Left colon (tissue), 2 donors: Measurements from ENCODE around the gene MRPL40. TPM values are rescaled to one million over a fixed set of nuclear protein-coding genes. Genes with fewer than 3 reads are reported as not detected.

Experiments
- ATAC-seq: fragments of 200-7000 bp; cut with Tn5 transposase; one replicate; pipeline ENCODE4 v1.9.1; 2020; ENCODE audit warnings: mild to moderate bottlenecking, moderate library complexity
- DNase-seq, 2 donors: peaks; one replicate each; pipeline ENCODE4 v3.0.0-alpha.2; 2020
- intact Hi-C, 2 donors: fragments of 100-400 bp; cut with DNase I in 1 of 2; cut with micrococcal nuclease in 1 of 2; formaldehyde crosslinking; loops; one replicate each; pipeline versions ENCODE4 v1.11.2 to v1.14.0; 2022; cut with DNase I, micrococcal nuclease
- total RNA-seq, 2 donors: library from RNA; stranded (reverse); fragmentation: NEBNext Ultra II Directional; extraction: Animal tissue kit (Norgen Biotek cat#: 25700); gene quantifications; one replicate each; pipeline ENCODE4 v1.2.1, GENCODE V29; 2021
- donor health status: DM: no; HTN: no; CAD: no.
- donor health status: DM: yes; HTN: yes; CAD: no.

Gene MRPL40
- total RNA-seq, 2 donors from 2014 or later: 16.6 to 20.1 TPM

DNA sequence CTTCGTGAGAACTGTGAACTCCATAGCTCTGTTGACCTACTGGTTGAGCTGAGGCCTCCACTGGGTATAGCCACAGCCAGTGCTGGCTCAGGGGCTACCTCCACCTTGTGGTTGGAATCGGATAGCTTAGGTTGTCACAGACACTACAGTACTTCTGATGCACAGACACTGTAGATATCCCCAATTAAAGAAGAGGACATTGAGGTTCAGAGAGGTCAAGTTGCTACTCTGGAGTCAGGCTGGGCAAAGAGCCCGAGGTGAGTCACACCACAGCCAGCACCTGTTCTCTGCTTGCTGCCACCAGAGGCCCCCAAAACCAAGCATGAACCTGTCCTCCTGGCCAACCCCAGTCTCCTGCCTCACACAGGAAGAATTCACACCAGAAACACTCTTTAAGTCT, 41.2 kb downstream of the MRPL40 start:
- no peak for ATAC-seq
- no peak for DNase-seq
- intact Hi-C loops: no loop called here

DNA sequence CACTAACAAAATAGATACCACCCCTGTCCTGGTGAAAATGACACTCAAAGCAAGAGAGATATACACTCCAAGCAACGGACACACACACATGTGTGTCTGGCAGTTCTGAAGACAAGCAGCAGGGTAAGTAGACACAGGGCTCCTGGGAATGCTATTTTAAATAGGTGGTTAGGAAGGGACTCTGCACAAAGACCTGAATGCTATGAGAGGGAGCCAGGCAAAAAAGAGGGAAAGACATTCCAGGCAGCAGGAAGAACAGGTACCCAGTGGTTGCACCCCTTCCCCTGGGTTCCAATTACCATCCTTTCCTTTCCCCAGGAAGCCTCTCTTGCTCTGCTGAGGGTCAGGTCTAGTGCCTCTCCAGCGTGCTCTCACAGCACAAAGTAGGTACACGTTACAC, 43.7 kb downstream of the MRPL40 start:
- intact Hi-C loops: no loop called here
- no peak for ATAC-seq
- DNase-seq: no peak

DNA sequence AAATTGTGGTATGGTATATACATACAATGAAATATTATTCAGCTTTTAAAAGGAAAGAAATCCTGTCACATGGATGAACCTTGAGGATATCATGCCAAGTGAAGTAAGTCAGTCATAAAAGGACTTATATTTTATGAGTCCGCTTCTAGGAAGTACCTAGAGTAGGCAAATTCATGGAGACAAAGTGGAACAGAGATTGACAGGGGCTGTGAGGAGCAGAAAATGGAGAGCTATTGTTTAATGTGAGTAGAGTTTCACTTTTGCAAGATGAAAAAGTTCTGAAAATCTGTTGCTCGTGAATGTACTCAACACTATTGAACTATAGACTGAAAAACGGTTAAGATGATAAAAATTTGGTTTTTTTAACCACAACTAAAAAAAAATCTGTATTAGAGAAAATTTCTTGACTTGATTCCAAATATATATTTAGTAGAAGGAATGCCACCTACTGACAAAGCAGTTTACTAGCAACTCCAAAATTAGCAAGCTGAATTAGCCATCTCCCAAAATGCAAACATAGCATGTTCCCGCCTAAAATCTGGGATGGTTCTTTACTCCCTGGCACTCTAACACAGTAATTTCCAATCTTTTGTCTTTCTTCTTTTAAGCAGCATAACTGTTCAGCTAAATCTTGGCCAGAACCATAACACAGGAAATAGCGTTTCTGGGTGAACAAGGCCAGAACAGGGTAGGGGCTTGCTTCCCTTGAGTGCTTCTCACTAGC, 45.1 kb downstream of the MRPL40 start:
- DNase-seq: no peak
- intact Hi-C loops: no loop called here

DNA sequence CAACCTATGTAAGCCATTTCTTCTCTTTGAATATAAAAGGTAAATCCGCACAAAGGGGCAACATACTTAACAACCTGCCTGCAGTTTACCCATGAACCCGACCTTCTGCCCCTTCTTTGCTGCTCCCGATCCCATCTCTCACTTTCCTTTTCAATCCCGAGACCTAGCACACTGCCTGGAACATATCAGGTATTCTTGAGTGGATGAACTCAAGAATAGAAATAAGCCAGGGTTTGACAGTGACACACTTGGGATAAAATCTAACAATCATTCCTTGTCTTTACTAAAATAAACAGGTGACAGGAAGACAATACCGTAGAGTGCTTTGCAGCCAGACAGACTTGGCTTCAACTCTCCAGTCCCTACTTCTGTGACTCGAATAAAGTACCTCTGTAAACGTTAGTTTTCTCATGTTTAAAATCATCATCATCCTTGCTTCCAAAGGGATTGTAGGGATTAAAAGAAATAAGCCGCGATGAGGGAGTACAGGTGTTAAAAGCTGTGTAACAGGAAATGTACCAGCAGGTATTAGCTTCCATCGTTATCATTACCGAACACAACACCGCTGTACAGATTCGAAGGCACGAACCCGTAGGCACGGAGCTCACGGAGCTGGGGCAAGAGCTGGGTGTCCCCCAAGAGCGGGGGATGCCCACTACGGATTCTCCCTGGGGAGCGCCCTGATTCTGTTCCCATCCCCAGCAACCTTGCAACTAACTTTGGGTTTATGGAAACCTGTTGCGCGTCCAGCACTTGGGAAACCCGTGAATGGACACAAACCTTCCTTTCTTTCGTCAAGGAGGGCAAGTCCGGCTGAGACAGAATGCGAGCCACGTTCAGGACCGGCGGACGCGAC, 45.9 kb downstream of the MRPL40 start:
- intact Hi-C loops: no loop called here
- no peak for DNase-seq
- no peak for ATAC-seq

More for the DNA sequence above, 45.1 kb downstream of the MRPL40 start:
- no peak for ATAC-seq

DNA sequence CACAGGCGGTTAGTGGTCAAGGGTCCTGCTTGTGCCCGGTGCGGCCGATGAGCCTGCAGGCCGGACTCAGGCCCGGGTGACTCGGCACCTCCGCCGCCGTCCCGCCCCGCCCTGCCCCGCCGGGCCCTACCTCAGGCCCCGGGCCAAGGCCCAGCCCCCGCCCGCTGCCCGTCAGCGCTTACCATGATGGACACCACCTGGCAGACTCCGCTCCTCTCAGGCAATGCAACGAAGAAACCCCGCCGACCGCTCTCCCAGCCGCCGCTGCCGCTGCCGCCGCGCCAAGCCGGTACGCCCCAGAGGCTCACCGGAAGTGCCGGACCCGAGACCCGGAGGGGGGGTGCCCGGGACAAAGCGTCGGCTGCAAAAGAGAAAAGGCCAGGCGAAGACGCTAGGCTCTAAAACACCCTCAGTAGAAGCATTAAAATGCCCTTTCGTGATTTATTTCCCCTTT, 46.6 kb downstream of the MRPL40 start, which contains the start of gene UFD1:
Gene UFD1, minus strand, starts transcription at position 293 of the 454 bp plus-strand sequence. Its CDS starts 108 bp downstream, at position 185.
- peak; percentile 84 to 86 for DNase-seq
- intact Hi-C loops: no loop called here
- peak; percentile 75 for ATAC-seq

DNA sequence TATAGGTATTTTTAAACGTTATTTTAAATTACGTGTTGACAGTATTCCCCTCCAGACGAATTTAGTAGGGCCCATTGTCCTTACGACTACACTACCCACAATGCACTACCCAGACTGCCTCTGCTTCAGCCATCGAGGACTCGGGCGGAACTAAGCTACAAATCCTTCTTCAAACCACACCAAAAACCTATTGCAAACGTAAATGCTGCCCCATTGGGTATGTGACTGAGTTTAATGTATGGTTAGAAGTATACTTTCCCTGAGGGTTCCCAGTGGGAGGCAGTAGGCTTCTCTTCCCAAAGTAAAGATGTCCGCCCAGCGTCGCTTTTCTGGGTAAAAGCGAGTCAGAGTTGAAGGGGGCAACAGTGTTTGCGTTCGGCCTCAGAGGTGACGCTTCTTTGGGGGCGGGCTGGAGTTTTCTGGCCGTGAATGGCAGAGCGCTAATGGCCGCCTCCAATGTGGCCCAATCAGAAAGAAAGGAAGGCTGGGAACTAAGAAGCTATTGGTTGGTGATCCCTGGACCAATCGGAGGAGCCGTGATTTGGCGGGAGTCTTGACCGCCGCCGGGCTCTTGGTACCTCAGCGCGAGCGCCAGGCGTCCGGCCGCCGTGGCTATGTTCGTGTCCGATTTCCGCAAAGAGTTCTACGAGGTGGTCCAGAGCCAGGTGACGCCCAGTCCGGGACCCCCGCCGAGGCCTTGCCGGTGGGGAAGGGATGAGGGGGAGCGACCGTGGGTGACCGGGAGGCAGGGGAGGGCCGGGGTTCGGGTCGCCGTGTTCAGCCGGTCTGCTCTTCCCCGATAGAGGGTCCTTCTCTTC, 47.2 kb downstream of the MRPL40 start, which contains the start of gene CDC45:
Gene CDC45, plus strand, starts transcription at position 566 of the 818 bp plus-strand sequence. Its CDS starts 49 bp downstream, at position 615.
- ATAC-seq (peak; percentile 91), DNase-seq (peak; percentile 95 to 97)
- intact Hi-C loops: no loop called here

DNA sequence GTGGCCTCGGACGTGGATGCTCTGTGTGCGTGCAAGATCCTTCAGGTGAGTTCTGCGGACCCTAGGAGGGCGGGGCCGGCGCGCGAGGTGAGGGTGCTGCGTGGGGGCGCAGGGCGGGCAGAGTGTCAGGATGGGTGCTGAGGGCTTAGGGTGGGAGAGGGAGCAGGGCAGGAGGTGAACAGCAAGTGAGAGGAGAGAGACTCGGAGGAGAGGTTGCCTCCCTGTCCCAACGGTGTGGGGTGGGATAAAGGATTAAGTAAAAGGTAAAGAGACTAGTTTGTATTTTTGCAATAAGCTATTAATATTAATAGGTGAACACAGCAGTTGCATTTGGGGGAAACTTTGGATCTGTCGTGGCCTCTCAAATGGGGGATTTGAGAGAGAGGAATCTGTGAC, 47.8 kb downstream of the MRPL40 start:
- intact Hi-C loops: no loop called here
- no peak for ATAC-seq
- DNase-seq: no peak

DNA sequence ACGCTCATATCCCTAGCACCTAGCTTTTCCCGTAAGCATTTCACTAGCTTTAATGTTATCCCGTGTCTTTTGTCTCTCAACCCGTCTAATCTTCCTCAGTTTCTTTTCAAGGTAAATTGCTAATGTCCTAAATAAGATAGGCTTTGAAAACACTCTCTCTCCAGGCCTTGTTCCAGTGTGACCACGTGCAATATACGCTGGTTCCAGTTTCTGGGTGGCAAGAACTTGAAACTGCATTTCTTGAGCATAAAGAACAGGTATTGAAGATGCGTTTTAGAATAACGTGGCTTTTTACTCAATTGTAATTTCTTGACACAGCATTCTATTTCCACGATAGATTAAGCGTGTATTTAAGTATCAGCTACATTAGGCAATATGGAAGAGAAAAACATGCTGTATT, 48.4 kb downstream of the MRPL40 start:
- no peak for ATAC-seq
- intact Hi-C loops: no loop called here
- no peak for DNase-seq

DNA sequence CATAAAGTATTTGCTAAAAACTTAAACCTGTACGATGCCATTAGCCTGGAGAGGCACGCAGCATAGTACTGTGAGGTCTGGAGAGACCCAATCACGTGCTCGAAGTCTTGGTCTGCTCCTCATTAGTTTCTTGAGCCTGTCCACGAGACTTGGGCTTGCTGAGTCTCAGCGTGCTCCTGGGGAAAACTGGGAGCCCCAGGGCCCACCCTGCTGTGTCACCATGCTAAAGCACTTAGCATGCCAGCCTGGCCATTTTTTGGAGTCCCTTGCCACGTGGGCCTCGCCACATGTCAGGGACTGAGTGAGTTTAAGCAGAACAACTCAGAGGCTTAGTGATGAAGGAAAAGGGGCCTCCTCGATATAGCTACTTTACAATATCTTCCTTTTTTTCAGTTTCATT, 50.0 kb downstream of the MRPL40 start:
- intact Hi-C loops: no loop called here
- no peak for ATAC-seq
- no peak for DNase-seq

DNA sequence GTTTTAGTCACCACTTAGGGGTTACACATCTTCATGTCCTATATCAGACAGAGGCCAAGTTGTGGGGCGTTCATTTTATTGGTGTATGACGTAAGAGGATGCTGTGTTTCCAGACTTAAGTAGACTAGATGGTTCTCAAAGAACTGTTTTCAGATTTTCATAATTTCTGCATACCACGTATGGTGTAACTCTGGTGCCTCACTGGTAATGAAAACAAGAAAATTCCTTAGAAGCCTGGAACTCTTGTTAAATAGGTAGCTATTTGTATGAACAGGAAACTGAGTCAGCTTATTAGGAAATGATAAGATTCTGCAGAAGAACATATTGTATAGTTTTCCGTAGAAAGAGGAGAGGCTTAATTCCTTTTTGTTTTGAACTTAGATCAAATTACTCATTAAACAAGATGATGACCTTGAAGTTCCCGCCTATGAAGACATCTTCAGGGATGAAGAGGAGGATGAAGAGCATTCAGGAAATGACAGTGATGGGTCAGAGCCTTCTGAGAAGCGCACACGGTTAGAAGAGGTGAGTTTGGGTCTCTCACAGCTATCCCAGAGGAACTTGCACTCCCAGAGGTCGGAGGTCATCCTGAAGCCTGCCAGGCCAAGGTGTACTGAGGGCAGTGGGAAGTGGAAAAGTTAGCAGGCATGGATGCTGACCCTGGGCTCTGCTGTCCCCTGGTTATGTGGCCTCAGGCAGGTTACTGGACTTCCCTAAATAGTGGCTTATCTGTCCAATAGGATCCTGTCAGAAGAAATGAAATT, 51.3 kb downstream of the MRPL40 start:
- DNase-seq (no peak), ATAC-seq (no peak)
- intact Hi-C loops: no loop called here

Other genes with a start within 250 kb of the MRPL40 start
- 1 to 10 TPM; 2.1 to 4.6 TPM for gene CLTCL1, start 140.8 kb upstream of the MRPL40 start, total RNA-seq
- 10 to 100 TPM; 26.9 to 34.9 TPM for gene HIRA, start 812 bp upstream of the MRPL40 start, total RNA-seq
- 10 to 100 TPM; 20.1 to 23.4 TPM for gene C22orf39, start 15.2 kb downstream of the MRPL40 start, total RNA-seq
- 10 to 100 TPM; 48.8 to 51.8 TPM for gene UFD1, start 46.6 kb downstream of the MRPL40 start, total RNA-seq
- 1 to 10 TPM; 2.7 to 7.0 TPM for gene CDC45, start 47.4 kb downstream of the MRPL40 start, total RNA-seq
- 10 to 100 TPM; 18.6 to 27.7 TPM for gene CLDN5, start 91.9 kb downstream of the MRPL40 start, total RNA-seq